Bronchial epithelial cell (primary cell): Measurements from ENCODE around the gene SPAG4. TPM values are rescaled to one million over a fixed set of nuclear protein-coding genes. Genes with fewer than 3 reads are reported as not detected.

Experiments used
- DNase-seq: peaks from one replicate; pipeline ENCODE4 v3.0.0-alpha.2; 2010; ENCODE audit warnings: low read depth
- FAIRE-seq: peaks from 2 replicates; lab custom pipeline; 2011; peaks lifted over from hg19 to GRCh38; lab: Jason Lieb, UNC
- H3K27me3 ChIP-seq: 2 replicates; pipeline ENCODE4 v1.5.1; 2011; ENCODE audit warnings: low read length; ENCODE audit not compliant: control insufficient read depth, insufficient read depth
- H3K36me3 ChIP-seq: 2 replicates; pipeline ENCODE4 v1.5.1; 2011; ENCODE audit warnings: low read length; ENCODE audit not compliant: control insufficient read depth, insufficient read depth
- H3K4me3 ChIP-seq: 2 replicates; pipeline ENCODE4 v1.5.1; 2011; ENCODE audit warnings: mild to moderate bottlenecking, low read depth, low read length, control low read depth
- CTCF ChIP-seq: IDR thresholded peaks from 2 replicates; pipeline ENCODE4 v1.5.1; 2011; ENCODE audit warnings: mild to moderate bottlenecking, moderate library complexity, low read length, control low read depth, inconsistent platforms; ENCODE audit not compliant: insufficient read depth, severe bottlenecking
- total RNA-seq: library from RNA; depleted of rRNA; stranded (reverse); fragments of >200 nt; gene quantifications from 2 replicates; pipeline ENCODE4 v1.2.1, GENCODE V29; 2014

Gene SPAG4
- total RNA-seq, 1 donor from 2014 or later: 6.1 TPM

DNA sequence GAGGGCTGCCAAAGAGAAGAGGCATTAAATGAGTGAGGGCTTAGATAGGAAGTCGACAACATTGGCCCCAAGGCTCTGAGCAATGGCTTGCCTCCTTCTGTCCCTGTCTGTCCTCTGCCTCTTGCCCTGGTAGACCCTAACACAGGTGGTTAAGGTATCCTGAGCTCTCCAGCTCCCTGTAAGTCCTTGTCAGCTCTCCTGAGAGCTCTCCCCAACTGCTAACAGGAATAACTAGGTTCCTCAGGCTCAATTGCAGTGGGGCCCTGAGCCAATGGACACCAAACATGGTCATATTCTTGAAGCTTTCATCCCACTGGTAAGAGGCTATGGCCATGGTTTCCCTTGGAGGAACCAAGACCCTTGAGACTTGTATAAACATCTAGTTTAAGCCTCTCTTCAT, 54.1 kb downstream of the SPAG4 start:
- no peak for FAIRE-seq

More for the DNA sequence above, 54.1 kb downstream of the SPAG4 start:
- no peak for DNase-seq
- H3K36me3 ChIP-seq: peaks cover 10% of the 10 kb centered on the region
- no peak overlapping the region for H3K4me3 ChIP-seq
- H3K27me3 ChIP-seq: no peaks in the 10 kb centered on the region
- TF ChIP-seq CTCF: no peak

Other genes starting within 250 kb of the SPAG4 start
- 20.8 and 24.7 TPM in 2 replicates for gene UQCC1, start 203.9 kb upstream of the SPAG4 start, total RNA-seq
- gene GDF5, start 177.6 kb upstream of the SPAG4 start, total RNA-seq: under 0.01 TPM in 2 replicates
- gene CEP250, start 160.2 kb upstream of the SPAG4 start, total RNA-seq: 15.0 and 21.9 TPM in 2 replicates
- gene C20orf173, start 86.2 kb upstream of the SPAG4 start, total RNA-seq: not detected in 2 replicates
- gene ERGIC3, start 73.8 kb upstream of the SPAG4 start, total RNA-seq: 354 and 460 TPM in 2 replicates
- gene CPNE1, start 49.1 kb downstream of the SPAG4 start, total RNA-seq: 76.3 and 85.5 TPM in 2 replicates
- 40.0 and 51.2 TPM in 2 replicates for gene RBM12, start 49.1 kb downstream of the SPAG4 start, total RNA-seq
- gene NFS1, start 83.5 kb downstream of the SPAG4 start, total RNA-seq: 14.1 and 15.5 TPM in 2 replicates
- gene ROMO1, start 83.6 kb downstream of the SPAG4 start, total RNA-seq: 165 and 270 TPM in 2 replicates
- gene RBM39, start 126.4 kb downstream of the SPAG4 start, total RNA-seq: 322 and 335 TPM in 2 replicates
- gene PHF20, start 156.2 kb downstream of the SPAG4 start, total RNA-seq: 22.8 and 24.0 TPM in 2 replicates